ENCODE results near the gene TRIOBP. TPM values are rescaled to one million over a fixed set of nuclear protein-coding genes. Genes with fewer than 3 reads are reported as not detected.

TRIOBP gene
- total and polyA plus RNA-seq, 2 of the 13 experiments (the other 11 are each of a cell fraction or from before 2014, with no cell fraction given), result 6.1 to 15.4 TPM

DNA sequence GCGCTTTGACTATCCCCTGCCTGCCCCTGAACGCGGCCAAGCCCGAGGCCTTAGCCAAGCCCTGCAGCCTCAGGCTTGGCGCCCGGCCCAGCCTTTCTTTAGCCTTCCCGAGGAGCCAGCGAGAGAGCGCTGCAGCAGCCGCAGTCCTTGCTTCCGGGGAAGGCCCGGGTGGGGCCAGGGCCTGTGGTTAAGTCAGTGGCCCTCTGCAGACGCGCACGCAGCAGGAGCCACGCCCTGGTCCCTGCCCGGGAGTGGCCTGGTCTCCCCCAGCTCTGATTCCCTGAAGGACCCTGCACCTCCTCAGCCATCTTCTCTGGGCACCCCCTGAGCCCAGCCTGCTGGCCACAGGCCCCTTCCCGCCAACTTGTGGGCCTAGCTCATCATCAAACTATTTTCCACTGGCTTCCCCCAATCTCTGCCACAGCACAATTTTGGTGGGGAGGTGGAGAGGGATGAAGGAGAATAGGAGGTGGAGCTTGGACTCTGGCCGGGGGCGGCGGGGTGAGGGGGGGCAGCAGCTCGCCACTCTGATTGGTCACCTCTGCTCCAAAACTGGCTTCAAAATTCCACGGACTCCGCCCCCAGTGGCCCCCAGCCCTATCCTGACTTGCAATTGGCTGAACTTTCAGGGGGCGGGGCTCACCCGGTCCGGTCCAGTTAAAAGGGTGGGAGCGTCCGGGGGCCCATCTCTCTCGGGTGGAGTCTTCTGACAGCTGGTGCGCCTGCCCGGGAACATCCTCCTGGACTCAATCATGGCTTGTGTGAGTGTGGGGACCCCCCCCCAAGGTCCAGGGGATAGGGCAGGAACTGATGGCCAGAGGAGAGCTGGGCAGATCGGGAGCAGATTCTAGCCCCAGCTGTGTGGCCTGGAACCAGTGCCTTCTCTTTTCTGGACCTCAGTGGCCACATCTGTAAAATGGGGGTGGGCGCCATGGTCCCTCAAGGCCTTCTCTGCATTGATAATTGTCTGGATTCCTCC is 21.6 kb upstream of the TRIOBP start, which contains the start of gene LGALS1 (continued):
- TF ChIP-seq SP2 (CRISPR knock-in tag; IDR thresholded peaks at IDR 0.05) (peak; percentile 49; the same call in 1 of the 2 replicates), GATAD1 (CRISPR knock-in tag; IDR thresholded peaks at IDR 0.05) (0 out of 2 replicates have a peak, but pooled peaks have one; percentile 9), MBNL3 (CRISPR knock-in tag; conservative IDR thresholded peaks at IDR 0.05) (no peak), TBX3 (IDR thresholded peaks at IDR 0.05; ENCODE audit: borderline replicate concordance) (no peak), YEATS2 (CRISPR knock-in tag; IDR thresholded peaks at IDR 0.05; ENCODE audit: borderline replicate concordance) (0 out of 2 replicates have a peak, but pooled peaks have one; percentile 17), ZNF546 (CRISPR knock-in tag; conservative IDR thresholded peaks at IDR 0.05) (0 out of 2 replicates have a peak, but pooled peaks have one; percentile 39), KLF13 (CRISPR knock-in tag; IDR thresholded peaks at IDR 0.05) (no peak), THAP11 (CRISPR knock-in tag; IDR thresholded peaks at IDR 0.05) (peak; percentile 26; the same call in 1 of the 2 replicates), JUN (CRISPR knock-in tag; IDR thresholded peaks at IDR 0.05) (0 out of 2 replicates have a peak, but pooled peaks have one; percentile 56), PHF20 (CRISPR knock-in tag; IDR thresholded peaks at IDR 0.05) (no peak), SRF (IDR thresholded peaks at IDR 0.05; ENCODE audit: low read depth, low read length) (no peak), ETV5 (CRISPR knock-in tag; IDR thresholded peaks at IDR 0.05; ENCODE audit: borderline replicate concordance) (peak; percentile 88; the same call in 1 of the 2 replicates), ZNF607 (CRISPR knock-in tag; IDR thresholded peaks at IDR 0.05; ENCODE audit: borderline replicate concordance) (0 out of 2 replicates have a peak, but pooled peaks have one; percentile 67), NCOA5 (CRISPR knock-in tag; IDR thresholded peaks at IDR 0.05) (no peak), ZFY (CRISPR knock-in tag; IDR thresholded peaks at IDR 0.05) (peak; percentile 85), GABPB1 (CRISPR knock-in tag; IDR thresholded peaks at IDR 0.05) (peak; percentile 81), CBX2 (IDR thresholded peaks at IDR 0.05; ENCODE audit: low read depth, low read length) (no peak), CBX2 (CRISPR knock-in tag; IDR thresholded peaks at IDR 0.05; ENCODE audit: low read depth) (no peak), ARID4A (CRISPR knock-in tag; IDR thresholded peaks at IDR 0.05; ENCODE audit: borderline replicate concordance) (peak; percentile 21; the same call in 1 of the 2 replicates), HDAC2 (CRISPR knock-in tag; IDR thresholded peaks at IDR 0.05) (peak; percentile 24; the same call in 1 of the 2 replicates), DMAP1 (CRISPR knock-in tag; IDR thresholded peaks at IDR 0.05) (peak; percentile 27; the same call in 1 of the 2 replicates), RFXANK (CRISPR knock-in tag; IDR thresholded peaks at IDR 0.05) (0 out of 2 replicates have a peak, but pooled peaks have one; percentile 37), ZNF180 (CRISPR knock-in tag; IDR thresholded peaks at IDR 0.05; ENCODE audit: borderline replicate concordance, low read depth) (no peak), CENPT (CRISPR knock-in tag; IDR thresholded peaks at IDR 0.05; ENCODE audit: low read depth) (no peak)
